ENCODE results near the gene CCDC190. TPM values are rescaled to one million over a fixed set of nuclear protein-coding genes. Genes with fewer than 3 reads are reported as not detected.
"Not testable (repeated sequence)": the region's sequence is repeated elsewhere in the genome, so short reads cannot be mapped to it uniquely, and the experiment has no call there.

Gene CCDC190
- polyA plus RNA-seq, 1 experiment: 0.31 TPM

GRCh38 chr1:162822391-162823200, 38.4 kb downstream of the CCDC190 start:
- no peaks in the 10 kb centered on the region for H3K27me3 ChIP-seq (ENCODE audit: control insufficient read depth, insufficient read depth, low read length)
- peak overlapping the region; percentile 33 for H3K4me3 ChIP-seq (ENCODE audit: low read depth, low read length)
- ChIA-PET CTCF (interaction anchor here (0.6 to 1.7 kb wide), 5 partner anchors 10 to 174 kb away, joined by 3 to 5 read pairs (median 3); no protein-coding TSS in a partner anchor), POLR2A (no interaction called here)
- no peak for DNase-seq (ENCODE audit: low read depth)
- H3K36me3 ChIP-seq (ENCODE audit: control insufficient read depth, insufficient read depth, low read length): no peaks in the 10 kb centered on the region
- TF ChIP-seq CTCF (IDR thresholded peaks at IDR 0.05; ENCODE audit: insufficient read depth, low read depth, low read length): peak; percentile 4; the same call in 1 of the 2 replicates

- H3K36me3 ChIP-seq (ENCODE audit: control insufficient read depth, insufficient read depth, low read length); CTCF ChIA-PET; POLR2A ChIA-PET; H3K27me3 ChIP-seq (ENCODE audit: control insufficient read depth, insufficient read depth, low read length); H3K4me3 ChIP-seq (ENCODE audit: low read depth, low read length); DNase-seq (ENCODE audit: low read depth): not testable (repeated sequence)
Observed at GRCh38 chr1:162818666-162819065, 42.3 kb downstream of the CCDC190 start.

GRCh38 chr1:162818136-162818535, 42.8 kb downstream of the CCDC190 start:
- DNase-seq (ENCODE audit: low read depth); H3K27me3 ChIP-seq (ENCODE audit: control insufficient read depth, insufficient read depth, low read length); H3K4me3 ChIP-seq (ENCODE audit: low read depth, low read length); H3K36me3 ChIP-seq (ENCODE audit: control insufficient read depth, insufficient read depth, low read length); POLR2A ChIA-PET; CTCF ChIA-PET: not testable (repeated sequence)

- H3K4me3 ChIP-seq (ENCODE audit: low read depth, low read length); H3K36me3 ChIP-seq (ENCODE audit: control insufficient read depth, insufficient read depth, low read length); CTCF ChIA-PET; POLR2A ChIA-PET; H3K27me3 ChIP-seq (ENCODE audit: control insufficient read depth, insufficient read depth, low read length); DNase-seq (ENCODE audit: low read depth): not testable (repeated sequence)
Observed at GRCh38 chr1:162812357-162812756, 48.6 kb downstream of the CCDC190 start.

- H3K27me3 ChIP-seq (ENCODE audit: control insufficient read depth, insufficient read depth, low read length); H3K4me3 ChIP-seq (ENCODE audit: low read depth, low read length); CTCF ChIA-PET; POLR2A ChIA-PET; H3K36me3 ChIP-seq (ENCODE audit: control insufficient read depth, insufficient read depth, low read length); DNase-seq (ENCODE audit: low read depth): not testable (repeated sequence)
Observed at GRCh38 chr1:162807503-162807902, 53.5 kb downstream of the CCDC190 start.

Other genes with a start within 250 kb of the CCDC190 start
- 267 and 282 TPM in 2 replicates for gene DDR2, start 228.7 kb downstream of the CCDC190 start, polyA plus RNA-seq (2011; rRNA removed)
- 6.0 and 7.2 TPM in 2 replicates for gene HSD17B7, start 70.5 kb downstream of the CCDC190 start, polyA plus RNA-seq (2011; rRNA removed)
- gene RGS4, start 208.2 kb upstream of the CCDC190 start, polyA plus RNA-seq (2011; rRNA removed): 25.8 and 26.4 TPM in 2 replicates

Data from BJ (cell line).